Measurements from ENCODE around the gene SLC38A2.

The SLC38A2 gene

DNA sequence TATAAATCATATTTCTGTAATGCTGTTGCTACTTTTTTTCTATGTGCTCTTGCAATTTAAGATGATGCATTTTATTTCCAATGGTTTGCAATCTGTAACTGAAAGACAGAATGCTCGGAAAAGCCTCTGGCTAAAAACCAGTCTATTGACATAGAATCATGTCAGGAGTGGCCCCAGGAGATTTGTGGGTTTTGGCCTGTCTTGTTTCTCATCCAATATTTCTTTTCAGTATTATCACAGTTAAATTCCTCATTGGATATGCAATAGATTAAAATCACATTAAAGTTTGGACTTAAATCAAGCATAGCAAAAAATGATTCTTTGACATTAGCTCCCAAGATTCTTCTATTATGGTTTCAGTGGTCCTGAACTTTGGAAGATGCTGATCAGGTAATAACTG is 19.1 kb upstream of the SLC38A2 start:
- no peak for DNase-seq (ENCODE audit: low read depth)

DNA sequence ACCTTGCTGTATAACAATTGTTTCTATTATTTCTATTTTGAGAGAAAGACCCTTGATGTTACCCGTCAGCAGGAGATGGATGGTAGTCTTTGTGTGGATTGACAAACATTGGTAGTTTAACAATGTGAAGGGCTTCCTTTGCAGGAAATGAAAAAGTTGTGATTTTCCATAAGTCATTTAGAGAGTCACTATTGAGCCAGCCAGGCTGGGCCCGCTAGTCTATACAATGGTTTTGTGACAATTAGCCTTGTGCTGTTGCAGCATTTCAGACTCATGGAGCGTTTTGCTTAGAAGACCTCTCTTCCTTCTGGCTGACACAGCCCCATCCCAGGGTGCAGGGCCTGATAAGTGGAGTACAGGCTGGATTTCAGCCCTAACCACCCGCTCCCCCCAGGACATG is 18.3 kb upstream of the SLC38A2 start:
- no peak for DNase-seq (ENCODE audit: low read depth)

DNA sequence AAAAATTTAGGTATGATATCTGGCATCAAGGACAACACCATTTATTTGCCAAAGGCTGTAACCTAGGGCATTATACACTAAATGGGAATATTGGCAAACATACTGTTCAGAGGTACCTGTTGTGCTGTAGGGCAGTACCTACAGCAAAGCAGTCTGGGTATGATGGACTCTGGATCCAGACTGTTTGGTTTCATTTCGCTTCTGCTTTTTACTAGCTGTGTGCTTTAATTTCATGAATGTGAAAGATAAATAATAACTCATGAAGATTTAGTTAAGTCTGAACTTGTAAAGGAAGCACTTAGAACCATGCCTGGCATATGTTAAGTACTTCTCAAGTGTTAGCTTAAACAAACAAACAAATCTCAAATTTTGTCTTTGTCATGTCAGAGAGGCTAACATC is 17.7 kb upstream of the SLC38A2 start:
- no peak for DNase-seq (ENCODE audit: low read depth)

DNA sequence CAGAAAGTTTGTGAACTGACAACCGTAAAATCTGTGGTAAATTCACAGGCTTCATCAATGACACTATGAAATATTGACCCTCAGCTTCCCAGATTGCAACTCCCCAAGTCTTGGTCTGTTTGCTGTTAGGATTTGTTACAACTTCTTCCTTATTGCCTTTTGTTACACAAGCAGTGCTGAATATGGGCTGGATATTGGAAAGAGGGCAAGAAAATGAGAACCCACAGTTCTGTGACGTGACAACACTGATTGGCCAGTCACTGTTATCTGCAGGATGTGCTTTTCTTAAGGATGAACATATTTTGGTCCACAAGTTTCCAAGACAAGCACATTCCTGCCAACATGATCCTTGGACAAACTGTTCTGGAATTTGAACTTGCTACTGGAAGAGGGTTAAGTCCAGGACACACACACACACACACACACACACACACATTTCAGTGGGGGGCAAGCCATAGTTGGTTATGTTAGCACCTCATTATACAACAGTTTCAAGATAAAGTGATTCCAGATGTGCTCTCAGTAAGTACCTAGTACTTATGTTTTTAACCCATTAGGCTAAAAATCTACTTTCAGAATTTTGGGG is 16.6 kb upstream of the SLC38A2 start:
- peak; percentile 100 for DNase-seq (ENCODE audit: low read depth)

DNA sequence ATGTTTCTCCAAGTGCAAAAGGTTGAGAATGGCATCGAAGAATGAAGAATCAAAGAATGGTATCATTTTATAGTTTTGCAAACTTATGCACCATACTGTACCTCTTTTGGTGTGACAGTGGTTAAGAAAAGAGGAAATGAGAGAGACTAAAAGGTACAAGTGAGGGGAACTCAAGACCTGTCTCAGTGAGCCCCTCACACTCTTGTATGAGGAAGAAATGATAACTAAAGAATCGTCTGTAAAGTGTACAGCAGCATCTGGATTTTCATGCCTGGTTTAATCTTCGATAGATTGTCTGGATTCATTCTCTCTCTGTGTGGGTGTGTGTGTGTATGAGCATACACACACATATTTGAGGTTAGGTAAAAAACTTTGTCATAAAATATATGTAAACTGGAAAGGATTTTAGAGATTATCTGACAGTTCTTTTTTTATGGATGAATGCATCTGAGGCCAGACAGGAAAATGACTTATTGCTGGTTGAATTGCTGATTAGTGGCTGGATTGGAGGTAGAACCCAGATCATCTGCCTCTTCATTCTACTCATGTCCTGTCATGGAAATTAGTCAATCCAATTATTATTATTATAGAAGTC is 16.0 kb upstream of the SLC38A2 start:
- DNase-seq (ENCODE audit: low read depth) = no peak

DNA sequence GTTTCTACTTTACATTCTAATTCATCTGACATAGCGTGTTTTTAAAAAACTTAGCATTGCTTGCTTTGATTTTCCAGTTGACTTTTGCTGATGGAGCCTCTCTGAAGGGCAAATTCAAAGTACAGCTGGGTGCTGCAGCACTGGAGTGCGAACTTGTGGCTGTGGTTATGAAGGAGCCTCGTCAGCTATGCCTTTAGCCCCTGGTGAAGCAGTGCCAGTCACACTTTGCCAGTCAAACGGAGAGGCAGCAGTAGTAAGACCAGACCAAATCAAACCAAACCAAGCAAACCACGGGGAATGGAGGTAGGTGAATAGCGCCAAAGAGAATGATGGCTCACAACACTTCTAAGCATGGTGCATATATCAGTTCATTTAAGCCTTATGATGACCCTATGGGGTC is 15.1 kb upstream of the SLC38A2 start:
- no peak for DNase-seq (ENCODE audit: low read depth)

DNA sequence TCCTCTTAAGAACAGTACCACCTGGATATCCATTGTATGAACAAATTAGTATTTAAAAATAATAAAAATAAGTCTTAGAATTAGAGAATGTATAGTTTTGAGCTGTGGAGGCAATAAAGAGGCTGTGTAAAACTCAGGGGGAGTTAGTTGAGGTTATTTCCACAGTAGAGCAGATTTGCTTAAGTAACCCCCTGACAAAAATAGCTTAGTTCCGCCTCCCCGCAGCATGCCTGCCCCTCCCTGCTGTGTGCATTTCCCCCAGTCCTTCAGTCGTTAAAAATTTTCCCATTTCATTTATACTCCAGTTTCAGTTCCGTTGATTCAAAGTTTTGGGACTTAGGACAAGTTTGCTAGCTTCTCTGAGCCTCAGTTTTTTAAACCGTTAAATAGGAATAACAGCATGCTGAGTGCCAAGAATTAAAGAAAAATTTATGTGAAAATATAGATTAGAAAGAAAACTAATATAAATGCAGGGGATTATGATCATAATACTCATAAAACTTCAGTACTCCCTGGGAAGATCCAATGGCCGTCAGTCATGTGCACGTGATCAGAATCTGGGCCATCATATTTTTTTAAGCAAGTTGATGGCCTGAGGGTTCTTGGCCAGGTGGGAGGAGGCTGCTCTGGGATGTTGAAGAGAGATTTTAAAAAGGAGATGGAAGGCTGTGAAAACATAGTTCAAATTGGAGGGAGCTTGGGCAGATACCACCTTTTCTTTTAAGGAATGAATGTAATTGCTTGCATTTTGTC is 14.5 kb upstream of the SLC38A2 start:
- no peak for DNase-seq (ENCODE audit: low read depth)

DNA sequence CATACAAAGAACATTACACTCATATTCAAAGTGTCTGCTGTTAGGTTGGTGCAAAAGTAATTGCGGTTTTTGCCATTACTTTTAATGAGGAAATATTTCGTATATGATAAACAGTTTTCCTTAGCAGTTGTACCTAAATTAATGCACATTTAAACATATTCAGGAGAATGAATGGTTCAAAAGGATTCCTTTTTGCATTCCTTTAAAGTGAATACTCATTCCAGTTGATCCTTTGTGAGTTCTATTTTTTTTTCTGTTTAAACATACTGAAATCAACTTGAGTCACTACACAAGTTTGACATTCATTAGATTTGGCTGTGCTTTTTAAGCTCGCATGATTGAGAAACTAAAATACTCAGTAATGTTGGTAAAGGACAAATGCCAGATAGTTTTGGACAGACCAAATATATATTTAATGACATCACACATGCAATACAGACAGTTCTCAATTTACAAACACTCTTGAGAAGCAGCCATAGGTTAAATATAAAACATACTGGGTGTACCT is 13.8 kb upstream of the SLC38A2 start:
- peak; percentile 92 for DNase-seq (ENCODE audit: low read depth)

DNA sequence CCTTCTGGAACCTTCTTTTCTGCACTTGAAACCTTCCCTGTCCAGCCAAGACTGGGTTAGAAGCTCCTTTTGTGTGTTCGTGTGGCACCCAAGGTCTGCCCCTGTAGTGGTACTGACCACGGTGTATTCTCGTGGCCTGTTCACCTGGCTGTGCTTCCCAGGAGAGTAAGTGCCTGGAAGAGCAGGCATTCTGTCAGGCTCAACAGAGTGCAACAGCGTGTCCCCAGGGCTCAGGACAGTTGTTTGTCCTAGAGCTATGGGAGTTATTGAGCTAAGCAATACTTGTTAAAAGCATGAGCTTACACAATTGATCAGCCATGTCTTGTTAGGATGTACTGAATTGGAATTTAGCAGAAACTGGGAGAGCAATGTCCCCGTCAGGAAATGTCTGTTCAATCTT is 12.9 kb upstream of the SLC38A2 start:
- DNase-seq (ENCODE audit: low read depth) = no peak

DNA sequence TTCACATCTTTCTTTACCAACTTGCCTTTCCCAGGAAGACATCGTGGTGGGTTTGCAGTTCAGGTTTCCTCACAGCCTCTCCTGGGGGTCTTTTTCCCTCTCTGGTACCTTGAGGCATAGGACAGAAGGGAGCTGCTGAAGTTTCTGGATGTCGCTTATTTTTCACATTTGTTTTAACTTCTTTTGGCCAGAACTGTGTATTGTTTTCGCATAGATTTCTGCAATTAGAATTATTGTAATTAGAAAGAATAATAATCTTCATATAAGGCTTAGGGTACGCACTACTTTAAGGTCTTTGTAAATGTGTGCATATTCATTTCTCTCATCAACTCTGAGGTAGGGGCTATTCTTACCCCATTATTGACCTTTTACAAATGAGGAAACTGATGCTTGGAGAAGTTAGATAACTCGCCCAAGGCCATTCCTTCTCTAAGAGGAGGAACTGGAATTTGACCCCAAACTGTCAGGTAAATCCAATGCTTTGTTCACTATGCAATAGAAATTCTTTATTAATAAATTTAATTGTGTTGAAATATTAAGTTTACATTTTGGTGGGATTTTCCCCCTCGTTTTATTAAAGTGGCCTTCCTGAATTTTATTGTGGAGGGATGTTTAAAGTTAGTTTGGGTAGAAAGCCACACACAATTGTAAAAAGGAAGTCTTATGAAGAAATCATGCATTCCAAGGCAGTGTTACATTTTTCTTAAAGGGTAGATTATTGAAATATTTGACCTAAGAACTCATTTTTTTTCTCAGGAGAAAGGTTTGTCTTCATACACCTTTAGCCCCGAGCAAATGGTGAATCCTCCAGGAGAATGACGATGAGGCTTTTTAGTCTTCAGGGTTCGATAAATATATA is 12.1 kb upstream of the SLC38A2 start:
- no peak for DNase-seq (ENCODE audit: low read depth)

DNA sequence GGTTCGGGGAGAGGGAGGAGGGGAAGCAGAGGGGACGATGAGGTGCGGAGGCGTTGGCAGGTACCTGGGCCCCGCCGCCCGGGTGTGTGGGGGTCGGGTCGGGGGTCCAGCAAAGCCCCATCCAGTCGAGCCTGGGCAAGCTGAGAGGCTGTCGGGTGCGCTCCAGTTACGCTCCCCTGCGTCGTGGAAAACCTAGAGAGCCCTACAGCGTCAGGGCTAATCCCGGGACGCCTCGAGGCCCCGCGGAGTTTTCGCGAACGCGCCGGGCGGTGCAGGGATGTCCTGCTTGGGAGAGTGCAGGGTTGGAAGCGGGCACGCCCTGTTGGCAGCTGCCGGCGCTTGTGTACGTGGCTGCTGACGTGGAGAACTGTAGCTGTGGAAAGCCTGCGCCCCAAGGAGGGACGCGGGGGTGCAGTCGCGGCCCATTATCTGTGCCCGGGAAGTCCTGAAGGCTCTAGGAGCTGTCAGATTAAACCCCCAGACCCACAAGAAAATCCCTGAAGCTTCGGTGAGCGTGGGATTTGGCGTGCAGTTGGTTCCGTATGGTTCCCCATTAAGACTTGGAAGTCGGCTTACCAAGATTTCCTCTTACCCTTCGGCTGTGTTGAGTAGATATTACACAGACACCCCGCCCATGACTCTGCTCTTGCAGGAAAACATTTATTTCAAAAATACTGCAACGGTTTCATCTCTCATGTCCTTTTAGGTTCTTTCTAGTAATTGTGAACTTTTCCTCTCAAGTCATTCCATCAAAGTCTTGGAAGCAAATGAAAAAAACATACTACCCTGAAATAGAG is 11.3 kb upstream of the SLC38A2 start:
- peak; percentile 73 for DNase-seq (ENCODE audit: low read depth)

DNA sequence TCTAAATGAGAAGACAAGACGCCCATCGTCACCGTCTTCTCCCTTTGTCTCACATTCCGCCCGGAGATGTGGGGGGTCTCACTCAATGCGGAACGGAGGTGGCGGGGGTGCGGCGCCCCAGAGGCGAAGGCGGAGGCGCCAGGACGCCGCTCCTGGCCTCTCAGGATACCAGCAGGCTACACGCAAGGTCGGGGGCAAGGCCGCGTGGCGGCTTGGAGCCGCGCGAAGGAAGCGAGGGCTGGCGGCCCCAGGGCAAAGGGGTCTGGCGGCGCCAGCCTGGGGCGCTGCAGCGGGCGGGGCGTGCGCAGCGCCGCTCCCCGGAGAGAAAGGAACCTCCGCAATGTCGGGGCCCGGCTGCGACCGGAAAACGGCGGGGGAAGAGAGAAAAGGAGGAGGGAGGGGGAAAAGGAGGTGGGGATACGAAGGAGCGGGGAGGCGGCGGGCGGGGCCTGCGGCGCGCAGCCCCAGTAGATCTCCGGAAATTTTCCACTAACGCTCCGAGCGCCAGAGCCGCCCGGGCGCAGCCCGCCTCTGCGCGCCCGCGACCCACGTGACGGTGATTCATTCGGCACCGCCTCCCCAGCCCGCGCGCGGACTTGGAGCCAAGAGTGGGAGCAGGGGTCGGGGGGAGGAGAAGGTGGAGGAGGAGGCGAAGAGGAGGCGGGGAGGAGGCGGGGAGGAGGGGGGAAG is 10.5 kb upstream of the SLC38A2 start:
- DNase-seq (ENCODE audit: low read depth) = peak; percentile 82

DNA sequence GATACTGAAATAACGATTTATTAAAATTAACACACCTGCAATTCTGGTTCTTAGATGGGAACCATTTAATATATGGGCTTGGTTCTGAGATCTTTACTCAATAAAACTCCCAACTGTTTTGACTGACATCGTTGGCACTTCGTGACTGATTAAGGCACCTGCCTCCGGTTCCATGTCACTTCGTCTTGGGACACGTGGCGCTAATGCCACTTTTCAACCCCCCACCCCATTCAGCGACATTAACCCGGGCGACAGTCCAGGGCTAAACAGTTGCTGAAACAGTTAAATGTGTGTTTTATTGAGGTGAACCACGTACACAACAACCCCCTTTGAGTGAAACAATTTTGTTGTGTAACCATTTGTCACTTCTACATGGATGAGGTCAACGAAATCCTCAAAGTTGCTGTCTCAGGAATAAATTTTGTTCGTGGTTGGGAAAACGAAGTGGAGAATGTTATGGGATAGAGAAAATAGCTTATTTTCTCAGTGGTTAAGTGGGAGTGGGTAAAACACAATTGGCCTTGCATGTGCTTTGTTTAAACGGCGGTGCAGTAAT is 9.9 kb upstream of the SLC38A2 start:
- no peak for DNase-seq (ENCODE audit: low read depth)

DNA sequence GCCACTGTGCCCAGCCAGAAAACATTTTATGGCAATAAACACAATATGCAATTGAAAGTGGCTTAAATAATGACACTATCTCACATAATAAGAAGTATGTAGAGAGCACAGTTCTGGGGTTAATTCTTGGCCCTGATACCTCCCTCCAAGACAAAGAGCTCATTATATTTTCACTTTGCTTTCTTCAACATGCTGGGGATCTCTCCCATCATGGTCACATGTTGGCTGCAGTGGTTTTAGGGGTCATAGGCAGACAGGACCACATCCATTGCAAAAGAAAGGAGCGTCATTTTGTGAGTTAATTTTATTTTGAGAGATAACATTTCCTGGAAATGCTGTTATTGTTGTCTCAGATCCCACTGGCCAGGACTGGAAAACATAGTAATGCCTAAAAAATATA is 8.3 kb upstream of the SLC38A2 start:
- DNase-seq (ENCODE audit: low read depth) = no peak

DNA sequence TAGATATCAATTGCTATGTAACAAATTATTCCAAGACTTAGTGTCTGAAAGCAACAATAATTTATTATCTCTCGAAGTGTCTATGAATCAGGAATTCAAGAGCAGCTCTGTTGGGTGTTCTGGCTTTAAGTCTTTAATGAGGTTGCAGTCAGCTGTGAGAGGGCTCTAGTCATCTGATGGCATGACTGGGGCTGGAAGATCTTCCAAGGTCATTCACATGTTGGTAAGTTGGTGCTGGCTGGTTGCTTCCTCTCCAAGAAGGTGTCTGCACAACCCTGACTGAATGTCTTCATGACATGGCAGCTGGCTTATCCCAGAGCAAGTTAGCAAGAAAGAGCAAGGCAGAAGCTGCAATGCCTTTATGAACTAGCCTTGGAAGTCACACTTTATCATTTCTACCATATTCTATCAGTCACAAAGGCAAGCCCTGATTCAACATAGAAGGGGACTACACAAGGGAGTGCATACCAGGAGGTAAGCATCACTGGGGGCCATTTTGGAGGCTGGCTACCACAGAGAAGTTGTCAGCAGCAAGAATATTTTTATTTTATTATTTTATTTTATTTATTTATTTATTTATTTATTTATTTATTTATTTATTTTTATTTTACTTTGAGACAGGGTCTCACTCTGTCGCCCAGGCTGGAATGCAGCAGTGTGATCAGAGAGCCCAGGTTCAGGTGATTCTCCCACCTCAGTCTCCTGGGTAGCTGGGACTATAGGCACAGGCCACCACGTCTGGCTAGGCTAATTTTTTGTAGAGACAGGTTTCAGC is 7.6 kb upstream of the SLC38A2 start:
- DNase-seq (ENCODE audit: low read depth) = no peak

DNA sequence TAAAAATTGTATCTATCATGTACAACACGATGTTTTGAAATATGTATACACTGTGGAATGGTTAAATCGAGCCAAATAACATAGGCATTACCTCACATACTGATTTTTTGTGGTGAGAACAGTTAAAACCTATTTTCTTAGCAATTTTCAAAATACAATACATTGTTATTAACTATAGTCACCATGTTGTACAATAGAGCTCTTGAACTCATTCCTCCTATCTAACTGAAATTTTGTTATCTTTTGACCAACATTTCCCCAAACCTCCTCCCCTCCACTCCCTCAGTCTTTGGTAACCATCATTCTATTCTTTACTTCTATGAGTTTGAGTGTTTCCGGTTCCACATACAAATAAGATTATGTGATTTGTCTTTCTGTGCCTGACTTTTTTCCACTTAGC is 6.8 kb upstream of the SLC38A2 start:
- DNase-seq (ENCODE audit: low read depth) = no peak

DNA sequence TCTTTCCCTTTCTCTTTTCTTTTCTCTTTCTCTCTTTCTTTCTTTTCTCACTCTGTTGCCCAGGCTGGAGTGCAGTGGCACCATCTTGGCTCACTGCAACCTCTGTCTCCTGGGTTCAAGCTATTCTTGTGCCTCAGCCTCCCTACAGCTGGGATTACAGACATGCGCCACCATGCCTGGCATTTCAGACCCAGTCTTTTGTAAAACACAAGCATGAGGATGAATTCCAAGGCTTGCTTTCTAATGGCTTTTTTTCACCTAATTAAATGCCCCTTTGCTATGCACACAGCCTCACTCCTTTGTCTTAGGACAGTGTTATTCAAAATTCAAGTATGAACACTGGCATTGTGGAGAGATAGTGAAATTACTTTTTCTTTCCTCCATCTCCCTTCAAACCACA is 6.0 kb upstream of the SLC38A2 start:
- DNase-seq (ENCODE audit: low read depth) = no peak

DNA sequence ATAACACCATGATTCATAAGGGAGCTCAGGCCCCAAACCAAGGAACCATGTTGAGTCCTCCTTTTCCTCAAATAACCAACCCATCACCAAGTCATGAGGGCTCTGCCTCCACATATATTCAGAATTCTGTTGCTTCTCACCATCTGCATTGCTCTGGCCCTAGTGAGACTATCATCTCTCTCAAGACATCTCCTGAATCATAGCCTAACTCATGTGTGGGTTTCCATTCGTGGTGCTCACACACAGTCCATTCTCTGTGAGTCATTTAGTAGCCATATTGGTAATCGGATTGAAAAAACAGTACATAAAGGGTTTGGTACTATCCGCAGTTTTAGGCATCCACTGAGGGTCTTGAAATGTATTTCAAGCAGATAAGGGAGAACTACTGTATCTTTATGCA is 5.1 kb upstream of the SLC38A2 start:
- no peak for DNase-seq (ENCODE audit: low read depth)

DNA sequence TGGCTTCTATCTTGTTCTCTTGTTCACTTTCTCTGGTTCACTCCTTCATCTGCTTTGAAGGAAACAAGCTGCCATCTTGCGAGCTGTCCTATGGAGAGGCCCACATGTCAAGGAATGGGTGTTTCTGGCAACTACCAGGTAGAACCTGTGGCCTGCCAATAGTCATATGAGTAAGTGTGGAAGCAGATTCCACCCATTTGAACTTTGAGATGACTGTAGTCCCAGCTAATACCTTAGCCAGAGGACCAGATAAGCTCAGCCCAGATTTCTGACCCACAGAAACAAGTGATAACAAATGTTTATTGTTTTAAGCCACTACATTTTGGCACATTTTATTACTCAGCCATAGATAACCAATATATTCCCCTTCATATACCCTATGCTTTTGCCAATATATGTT is 4.0 kb upstream of the SLC38A2 start:
- no peak for DNase-seq (ENCODE audit: low read depth)

DNA sequence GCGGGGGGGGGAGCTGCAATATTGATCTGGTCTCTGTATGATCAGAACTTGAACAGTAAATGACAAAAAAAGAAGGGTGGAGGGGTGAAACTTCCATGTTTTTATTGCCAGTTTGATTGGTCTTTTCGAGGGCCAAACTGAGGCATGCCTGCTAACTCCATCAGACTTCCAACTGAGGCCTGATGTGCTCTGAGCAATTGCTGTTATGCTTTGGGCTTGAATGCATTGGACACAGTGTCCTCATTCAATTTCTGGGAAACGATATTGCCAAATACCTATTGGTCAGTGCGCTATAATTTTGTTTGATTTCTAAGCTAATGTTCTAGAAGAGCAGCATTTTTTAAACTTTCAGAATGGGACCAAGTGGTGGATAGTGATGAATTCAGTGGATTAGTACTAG is 2.1 kb upstream of the SLC38A2 start:
- no peak for DNase-seq (ENCODE audit: low read depth)

All from GM04503 (cell line).